HG03442 (cell line): ENCODE measurements around the gene MRPL49.

Source experiments
- ATAC-seq: cut with Tn5 transposase; IDR thresholded peaks from one replicate; pipeline ENCODE4 v1.9.1; 2021; ENCODE audit warnings: mild to moderate bottlenecking, moderate library complexity; ENCODE audit not compliant: unreplicated experiment

MRPL49 gene

DNA sequence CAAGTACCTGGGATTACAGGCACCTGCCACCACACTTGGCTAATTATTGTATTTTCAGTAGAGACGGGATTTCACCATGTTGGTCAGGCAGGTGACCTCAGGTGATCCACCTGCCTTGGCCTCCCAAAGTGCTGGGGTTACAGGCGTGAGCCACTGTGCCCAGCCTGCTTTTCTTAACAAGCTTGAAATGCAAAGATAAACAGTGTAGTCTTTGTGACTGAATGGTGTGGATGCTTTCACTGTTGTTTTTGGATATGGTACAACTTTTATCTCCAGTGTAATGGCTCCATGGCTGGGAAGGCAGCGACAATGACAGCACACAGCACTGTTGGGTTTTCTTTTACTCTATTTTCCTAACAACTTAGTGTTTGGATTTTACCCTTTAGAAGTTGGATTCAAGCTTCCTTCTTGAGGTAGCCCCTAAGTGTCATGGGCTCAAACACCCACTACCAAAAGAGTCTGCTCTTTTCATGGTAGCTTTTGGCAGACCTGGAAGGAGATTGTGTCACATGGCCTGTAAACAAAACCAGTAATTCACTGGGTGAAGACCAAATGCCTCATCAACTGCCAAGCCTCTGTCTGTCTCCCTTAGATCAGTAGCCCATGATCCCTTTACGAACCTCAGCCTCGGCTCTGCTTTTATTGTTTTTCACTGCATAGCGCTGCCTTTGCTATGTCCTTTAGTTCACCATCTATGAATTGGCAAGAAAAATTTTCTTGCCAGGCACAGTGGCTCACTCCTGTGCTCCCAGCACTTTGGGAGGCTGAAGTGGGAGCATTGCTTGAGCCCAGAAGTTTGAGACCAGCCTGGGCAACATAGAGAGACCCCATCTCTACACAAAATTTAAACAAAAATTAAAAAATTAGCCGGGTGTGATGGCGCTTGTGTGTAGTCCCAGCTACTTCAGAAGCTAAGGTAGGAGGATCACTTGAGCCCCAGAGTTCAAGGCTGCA is 19.7 kb upstream of the MRPL49 start:
- ATAC-seq = no peak

DNA sequence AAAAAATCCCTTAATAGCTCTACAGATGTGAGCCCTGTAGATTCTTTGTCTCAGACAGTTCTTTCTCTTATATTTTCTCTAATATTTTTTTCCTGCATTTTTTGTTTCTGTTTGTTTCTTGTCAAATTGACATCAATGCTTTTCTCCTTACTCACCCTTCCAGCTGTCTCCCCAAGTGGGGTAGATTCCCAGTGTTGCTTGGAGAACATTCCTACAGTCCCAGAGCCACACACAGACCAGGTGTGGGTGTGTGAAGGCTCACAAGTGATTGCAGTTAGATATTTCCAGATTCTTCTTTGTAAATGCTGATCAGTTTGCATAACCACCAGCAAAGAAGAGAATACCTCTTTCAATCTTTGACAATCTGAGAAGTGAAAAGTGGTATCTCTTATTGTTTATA is 18.6 kb upstream of the MRPL49 start:
- ATAC-seq = no peak

DNA sequence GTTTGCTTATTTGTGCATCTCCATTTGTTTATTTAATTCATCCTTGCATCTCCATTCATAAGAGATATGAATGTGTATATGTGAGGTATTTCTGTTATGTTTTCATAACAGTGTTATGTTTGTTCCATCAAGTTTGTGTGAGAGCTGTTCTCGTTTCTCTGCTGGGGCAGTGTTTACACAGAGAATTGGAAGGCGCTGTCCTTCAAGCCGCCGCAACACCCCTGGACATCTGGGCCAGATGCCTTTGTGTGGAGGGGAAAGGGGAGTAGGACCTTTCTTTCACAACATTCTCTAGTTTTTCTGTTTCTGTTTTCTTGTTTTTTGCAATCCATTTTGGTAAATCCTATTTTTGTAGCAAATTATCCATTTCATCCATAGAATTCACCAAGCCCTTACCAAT is 17.5 kb upstream of the MRPL49 start:
- ATAC-seq = no peak

DNA sequence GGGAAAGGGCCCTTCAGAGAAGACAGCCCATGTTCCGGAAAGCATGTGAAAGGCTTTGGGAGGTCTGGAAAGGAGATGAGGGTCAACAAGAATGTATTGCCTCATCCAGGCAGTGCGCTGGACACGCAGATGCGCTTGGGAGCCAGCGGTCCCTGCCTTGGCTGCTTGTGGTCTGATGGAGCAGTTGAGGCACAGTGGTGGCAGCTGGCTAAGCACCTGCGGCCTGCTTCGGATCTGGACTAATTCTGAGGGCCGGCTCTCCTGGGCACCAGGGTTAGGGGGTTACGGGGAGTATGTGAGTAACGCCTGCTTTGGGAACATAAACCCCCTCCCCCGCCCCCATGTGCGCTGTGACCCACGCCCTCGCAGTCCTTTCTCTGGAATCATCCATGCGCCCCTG is 15.0 kb upstream of the MRPL49 start:
- no peak for ATAC-seq

DNA sequence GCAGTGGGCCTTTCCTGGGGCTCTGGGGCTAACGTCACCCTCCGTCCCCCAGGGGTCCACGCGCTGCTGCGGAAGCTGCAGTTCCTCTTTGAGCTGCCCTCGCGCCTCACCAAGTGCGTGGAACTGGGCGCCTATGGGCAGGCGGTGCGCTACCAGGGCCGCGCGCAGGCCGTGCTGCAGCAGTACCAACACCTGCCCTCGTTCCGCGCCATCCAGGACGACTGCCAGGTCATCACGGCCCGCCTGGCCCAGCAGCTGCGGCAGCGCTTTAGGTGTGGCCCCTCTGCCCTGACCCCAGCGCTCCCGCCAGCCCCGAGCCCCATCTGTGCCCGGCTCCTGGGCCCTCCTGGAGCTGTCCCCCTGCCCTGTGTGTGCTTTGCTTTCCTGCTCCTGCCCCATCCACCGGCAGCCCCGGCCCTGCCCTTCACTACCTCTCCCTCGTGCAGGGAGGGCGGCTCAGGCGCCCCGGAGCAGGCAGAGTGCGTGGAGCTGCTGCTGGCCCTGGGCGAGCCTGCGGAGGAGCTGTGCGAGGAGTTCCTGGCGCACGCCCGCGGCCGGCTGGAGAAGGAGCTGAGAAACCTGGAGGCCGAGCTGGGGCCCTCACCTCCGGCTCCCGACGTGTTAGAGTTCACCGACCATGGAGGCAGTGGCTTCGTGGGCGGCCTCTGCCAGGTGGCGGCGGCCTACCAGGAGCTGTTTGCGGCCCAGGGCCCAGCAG is 14.2 kb upstream of the MRPL49 start:
- no peak for ATAC-seq

DNA sequence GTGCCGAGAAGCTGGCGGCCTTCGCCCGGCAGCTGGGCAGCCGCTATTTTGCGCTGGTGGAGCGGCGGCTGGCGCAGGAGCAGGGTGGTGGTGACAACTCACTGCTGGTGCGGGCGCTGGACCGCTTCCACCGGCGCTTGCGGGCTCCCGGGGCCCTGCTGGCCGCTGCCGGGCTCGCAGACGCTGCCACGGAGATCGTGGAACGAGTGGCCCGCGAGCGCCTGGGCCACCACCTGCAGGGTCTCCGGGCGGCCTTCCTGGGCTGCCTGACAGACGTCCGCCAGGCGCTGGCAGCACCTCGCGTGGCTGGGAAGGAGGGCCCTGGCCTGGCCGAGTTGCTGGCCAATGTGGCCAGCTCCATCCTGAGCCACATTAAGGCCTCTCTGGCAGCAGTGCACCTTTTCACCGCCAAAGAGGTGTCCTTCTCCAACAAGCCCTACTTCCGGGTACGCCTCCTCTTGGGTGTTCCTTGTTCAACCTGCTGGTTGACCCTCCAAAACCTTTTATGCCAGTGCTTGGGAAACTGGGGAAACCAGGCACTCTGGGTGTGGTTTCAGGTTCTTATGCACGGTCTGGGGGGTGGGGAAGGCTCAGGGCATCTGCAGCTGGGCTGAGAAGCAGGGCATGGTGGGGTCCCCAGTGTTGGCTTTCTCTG is 13.5 kb upstream of the MRPL49 start:
- ATAC-seq = no peak

DNA sequence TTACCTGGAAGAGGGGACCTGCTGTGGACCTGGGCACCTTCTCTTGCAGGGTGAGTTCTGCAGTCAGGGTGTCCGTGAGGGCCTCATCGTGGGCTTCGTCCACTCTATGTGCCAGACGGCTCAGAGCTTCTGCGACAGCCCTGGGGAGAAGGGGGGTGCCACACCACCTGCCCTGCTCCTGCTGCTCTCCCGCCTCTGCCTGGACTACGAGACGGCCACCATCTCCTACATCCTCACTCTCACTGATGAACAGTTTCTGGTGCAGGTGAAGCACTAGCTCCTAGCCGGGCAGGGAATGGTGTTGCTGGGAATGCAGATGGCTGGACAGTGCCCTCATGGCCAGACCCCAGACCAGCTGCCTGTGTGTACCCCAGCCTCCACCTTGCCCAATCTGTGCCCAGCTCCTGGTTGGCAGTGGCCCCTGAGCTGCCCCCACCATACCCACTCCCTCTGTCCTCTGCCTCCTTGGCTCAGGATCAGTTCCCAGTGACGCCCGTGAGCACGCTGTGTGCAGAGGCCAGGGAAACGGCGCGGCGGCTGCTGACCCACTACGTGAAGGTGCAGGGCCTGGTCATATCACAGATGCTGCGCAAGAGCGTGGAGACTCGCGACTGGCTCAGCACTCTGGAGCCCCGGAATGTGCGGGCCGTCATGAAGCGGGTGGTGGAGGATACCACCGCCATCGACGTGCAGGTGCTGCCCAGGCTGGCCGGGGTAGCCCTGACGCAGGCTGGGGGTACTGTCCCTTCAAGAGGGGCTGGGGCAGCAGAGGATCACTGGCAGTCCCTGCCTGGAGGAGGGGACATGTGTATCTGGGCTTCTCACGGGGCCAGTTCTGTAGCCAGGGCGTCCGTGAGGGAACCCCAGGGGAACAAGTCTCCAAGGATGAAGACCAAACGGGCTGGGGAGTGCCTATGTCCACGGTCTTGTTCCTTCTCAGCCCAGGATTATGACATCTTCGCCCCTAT is 12.6 kb upstream of the MRPL49 start:
- no peak for ATAC-seq

DNA sequence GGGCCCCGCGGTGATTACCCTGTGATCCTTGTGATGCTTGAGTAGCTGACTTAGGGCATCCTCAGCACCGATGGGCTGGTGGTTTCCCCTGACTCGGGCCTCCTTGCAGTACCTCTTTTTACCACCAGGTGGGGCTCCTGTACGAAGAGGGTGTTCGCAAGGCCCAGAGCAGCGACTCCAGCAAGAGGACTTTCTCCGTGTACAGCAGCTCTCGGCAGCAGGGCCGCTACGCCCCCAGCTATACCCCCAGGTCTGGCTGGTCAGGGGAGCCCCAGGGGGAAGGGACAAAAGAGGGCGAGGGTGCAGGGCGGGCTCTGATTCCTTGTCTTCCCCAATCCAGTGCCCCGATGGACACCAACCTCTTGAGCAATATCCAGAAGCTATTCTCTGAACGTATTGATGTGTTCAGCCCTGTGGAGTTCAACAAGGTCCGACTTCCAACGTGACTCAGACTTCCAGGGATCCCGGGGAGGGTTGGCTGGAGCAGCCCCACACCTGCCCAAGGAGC is 11.7 kb upstream of the MRPL49 start:
- ATAC-seq = no peak

DNA sequence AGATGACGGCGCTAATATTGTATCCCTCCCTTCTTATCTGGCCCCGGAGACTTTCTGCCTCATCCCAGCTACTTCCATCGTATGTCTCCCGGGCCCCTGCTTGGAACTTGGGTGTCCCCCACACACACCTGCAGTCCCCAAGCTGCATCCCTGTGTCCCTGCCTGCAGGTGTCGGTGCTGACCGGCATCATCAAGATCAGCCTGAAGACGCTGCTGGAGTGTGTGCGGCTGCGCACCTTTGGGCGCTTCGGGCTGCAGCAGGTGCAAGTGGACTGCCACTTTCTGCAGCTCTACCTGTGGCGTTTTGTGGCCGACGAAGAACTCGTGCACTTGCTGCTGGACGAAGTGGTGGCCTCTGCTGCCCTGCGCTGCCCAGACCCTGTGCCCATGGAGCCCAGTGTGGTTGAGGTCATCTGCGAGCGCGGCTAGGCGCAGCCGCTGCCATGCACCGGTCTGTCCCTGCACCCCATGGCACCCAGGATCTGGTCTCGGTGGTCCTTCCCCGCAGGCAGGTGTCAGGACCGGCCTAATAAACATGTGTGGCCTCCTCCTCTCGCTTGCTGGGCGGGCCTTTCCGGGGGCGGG is 10.9 kb upstream of the MRPL49 start:
- no peak for ATAC-seq

DNA sequence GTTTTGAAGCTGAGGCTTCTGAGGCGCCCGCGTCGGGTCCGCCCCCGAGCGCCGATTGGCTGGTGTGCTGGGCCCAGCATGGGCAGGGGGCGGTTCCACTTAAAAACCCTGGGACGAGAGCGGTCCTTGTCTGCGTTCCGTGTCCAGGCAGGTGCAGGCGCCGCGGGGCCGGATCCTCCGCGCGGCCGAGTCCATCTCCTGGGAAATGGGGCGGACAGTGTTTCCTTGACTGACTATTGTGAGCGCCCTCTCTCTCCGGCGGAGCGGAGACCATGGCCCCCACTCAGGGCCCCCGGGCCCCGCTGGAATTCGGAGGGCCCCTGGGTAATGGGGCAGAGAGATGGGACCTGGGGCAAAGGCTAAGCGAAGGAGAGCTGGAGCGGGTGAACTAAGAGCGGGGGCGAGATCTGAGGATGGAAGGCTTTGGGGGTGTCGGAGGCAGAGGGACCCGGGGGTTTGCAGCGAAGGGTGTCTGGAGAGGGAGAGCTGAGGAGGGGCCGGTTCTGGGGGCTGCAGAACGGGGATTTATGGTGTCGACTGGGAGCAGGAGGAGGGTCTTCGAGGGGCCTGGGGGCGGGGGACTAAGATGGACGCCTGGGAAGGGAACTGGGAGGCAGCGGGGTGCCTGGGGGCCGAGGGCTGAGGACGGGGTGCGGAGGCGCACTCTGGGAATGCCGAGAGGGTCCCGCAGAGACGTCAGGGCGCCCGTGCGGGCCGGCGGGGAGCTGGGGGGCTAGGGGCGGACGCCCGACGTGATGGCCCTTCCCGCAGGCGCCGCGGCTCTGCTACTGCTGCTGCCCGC is 10.2 kb upstream of the MRPL49 start, which contains the start of gene TM7SF2:
TSS of gene TM7SF2 (plus strand) at position 129 of the 802 bp plus-strand sequence. CDS start at position 273, 144 bp downstream.
- ATAC-seq = peak; percentile 66

DNA sequence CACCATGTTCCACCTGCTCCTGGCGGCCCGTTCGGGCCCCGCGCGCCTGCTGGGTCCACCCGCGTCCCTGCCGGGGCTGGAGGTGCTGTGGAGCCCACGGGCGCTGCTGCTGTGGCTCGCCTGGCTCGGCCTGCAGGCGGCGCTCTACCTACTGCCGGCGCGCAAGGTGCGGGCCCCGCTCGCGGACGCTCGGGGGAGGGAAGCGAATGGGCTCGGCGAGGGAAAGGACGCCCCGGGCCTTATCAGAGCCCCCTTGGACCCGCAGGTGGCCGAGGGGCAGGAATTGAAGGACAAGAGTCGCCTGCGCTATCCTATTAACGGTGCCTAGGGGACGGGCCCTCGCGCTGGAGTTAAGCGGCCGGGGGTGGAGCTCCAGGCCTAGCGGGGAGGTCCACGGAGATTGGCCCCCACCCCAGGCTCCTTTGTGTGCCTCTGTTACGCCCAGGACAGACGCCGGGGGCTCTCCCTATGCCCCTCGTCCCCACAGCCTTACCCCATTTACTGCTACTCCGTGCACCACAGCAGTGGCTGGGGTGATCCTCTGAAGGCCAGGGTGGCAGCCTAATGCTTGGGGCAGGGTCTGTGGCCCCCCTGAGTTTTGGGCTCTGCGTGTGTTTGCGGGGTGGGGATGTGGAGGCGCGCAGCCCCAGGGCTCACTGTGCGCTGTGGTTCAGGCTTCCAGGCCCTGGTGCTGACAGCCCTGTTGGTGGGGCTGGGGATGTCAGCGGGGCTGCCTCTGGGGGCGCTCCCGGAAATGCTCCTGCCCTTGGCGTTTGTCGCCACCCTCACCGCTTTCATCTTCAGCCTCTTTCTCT is 9.4 kb upstream of the MRPL49 start:
- peak; percentile 29 for ATAC-seq

DNA sequence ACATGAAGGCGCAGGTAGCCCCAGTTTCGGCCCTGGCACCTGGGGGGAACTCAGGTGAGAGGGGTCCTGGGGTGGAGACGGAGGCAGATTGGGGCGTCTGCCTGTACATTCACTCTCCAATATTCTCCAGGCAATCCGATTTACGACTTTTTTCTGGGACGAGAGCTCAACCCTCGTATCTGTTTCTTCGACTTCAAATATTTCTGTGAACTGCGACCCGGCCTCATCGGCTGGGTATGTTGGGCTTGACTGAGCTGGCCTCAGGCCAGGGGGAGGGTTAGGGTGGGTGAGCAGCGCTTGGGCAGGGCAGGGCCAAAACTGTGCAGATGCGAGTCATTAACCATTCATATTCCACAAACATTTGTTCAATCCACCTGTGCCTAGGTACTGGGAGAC is 8.8 kb upstream of the MRPL49 start:
- no peak for ATAC-seq

DNA sequence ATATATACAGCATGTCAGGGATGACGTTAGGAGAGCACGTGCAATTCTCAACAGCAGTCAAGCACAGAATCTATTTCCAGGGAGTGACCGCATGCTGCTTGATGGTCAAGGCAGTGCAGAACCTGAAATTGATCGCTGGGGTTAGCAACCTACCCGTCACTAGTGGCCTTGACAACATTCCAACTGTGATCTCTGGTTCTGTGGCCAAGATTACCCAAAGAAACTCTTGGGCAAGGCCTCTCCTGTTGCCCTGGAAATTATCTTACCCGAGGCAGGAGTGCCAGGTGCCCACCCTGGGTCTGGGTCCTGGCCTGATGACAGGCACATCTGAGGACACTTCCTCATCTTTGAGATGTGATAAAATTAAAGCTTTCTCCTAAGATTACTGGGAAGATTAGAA is 8.3 kb upstream of the MRPL49 start:
- no peak for ATAC-seq

DNA sequence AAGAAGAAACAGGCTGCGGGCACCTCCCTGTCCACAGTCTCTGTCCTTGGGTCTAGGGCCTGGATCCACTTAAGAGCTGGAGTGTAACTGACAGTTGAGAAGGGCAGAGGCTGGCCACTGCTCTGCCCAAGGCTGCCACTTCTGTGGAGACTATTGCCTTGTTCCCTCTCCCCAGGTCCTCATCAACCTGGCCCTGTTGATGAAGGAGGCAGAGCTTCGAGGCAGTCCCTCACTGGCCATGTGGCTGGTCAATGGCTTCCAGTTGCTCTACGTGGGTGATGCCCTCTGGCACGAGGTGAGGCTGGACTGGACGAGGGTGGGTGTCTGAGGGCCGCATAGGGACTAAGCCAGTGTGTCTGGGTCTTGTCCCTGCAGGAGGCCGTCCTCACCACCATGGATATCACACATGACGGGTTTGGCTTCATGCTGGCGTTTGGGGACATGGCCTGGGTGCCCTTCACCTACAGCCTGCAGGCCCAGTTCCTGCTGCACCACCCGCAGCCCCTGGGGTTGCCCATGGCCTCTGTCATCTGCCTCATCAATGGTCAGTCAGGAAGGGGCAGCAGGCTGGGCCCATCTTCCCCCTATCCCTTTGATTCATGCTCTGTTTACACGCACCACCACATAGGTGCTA is 7.5 kb upstream of the MRPL49 start:
- ATAC-seq = no peak

DNA sequence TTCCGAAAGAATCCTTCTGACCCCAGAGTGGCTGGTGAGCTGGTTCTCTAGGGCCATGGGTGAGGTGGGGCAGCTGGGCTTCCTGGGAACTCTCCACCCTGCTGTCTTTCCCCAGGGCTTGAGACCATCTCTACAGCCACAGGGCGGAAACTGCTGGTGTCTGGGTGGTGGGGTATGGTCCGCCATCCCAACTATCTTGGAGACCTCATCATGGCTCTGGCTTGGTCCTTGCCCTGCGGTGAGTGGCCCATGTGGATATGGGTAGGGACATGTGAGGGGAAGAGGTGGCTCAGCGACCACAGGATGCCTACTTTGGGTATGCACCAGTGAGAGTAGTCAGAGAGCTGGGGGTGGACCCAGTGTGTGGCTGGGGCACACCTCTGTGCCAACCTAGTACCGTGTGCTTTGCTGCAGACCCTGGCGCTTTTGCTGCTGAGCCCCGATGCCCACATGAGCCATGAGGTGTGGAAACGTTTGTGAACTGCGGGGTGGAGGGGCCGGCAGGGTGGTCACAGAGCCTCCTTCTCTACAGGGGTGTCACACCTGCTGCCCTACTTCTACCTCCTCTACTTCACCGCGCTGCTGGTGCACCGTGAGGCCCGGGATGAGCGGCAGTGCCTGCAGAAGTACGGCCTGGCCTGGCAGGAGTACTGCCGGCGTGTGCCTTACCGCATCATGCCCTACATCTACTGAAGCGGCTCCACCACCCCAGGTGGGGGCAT is 6.6 kb upstream of the MRPL49 start:
- ATAC-seq = no peak

DNA sequence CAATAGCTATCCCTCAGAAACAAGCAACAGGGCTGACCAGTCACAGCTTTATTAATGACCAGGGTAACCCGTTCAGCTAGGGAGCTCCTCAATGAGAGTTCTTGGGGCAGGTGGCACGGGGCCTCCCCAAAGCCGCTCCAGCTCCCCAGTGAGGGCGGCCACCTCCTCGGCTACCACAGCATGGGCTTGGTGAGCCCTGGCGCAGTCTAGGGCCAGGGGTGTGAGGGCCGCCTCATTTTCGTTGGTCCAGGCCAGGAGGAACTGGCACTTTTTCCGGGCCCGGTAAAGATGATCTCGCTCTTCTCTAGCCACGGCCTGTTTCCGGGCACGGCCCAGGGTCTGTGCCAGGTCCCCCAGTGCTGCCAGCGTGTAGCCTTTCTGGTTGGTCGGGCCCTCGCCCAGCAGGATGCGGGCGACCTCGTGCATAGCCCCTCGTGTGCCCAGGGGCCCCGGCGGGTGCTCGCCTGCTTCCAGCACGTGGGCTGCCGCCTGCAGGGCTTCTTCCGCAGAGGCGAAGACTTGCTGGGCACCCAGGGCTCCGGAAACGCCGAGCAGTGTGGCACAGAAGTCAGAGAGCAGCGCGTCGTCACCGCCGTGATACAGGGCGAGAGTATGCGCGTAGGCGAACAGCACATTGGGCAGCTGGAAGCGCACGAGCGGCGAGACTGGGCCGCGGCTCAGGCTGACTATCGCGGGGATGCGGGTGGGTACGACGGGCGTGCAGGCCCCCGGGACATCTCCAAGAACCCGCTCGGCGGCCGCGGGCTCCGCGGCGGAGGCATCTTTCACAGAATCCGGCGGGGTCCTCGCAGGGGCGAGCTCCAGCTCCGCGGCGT is 5.5 kb upstream of the MRPL49 start:
- ATAC-seq = no peak
